Nasal cavity respiratory epithelium epithelial cell of viscerocranial mucosa (primary cell): ENCODE results near the gene TM4SF18. TPM values are rescaled to one million over a fixed set of nuclear protein-coding genes. Genes with fewer than 3 reads are reported as not detected.

Source experiments
- total RNA-seq: library from RNA; depleted of rRNA; stranded (reverse); fragments of >200 nt; gene quantifications from 2 replicates; pipeline ENCODE4 v1.2.3, GENCODE V29; 2014

TM4SF18 gene, protein sequence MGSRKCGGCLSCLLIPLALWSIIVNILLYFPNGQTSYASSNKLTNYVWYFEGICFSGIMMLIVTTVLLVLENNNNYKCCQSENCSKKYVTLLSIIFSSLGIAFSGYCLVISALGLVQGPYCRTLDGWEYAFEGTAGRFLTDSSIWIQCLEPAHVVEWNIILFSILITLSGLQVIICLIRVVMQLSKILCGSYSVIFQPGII
- total RNA-seq, result not detected in 2 replicates

DNA sequence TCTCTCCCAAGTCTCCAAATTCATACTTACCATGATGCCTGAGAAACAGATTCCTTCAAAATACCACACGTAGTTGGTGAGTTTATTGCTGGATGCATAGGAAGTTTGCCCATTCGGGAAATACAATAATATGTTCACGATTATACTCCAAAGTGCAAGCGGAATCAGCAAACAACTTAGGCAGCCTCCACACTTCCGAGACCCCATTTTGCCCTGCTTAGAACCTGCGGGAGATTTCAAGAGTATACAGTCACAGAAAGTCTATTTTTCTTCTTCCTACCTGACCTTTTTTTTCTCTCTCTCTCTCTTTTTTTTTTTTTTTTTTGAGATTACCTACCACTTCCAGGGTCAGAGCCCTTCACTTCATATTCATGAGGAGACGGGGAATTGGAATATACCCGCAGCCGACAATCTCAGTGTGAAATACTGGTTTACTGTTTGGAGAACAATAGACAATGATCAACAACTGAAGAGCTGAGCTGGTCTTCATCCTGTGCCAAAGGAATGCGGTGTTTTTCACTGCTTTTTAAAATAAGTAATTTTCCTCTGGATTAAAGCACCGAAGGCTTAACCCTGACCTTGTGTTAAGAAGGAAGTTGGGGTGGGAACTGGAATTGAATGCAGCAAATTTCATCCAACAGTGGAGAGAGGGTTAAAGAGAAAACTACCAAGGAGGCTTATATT is at the start of gene TM4SF18:
Gene TM4SF18 (minus strand): TSS at position 461 of the 684 bp plus-strand sequence. CDS start 254 bp downstream, at position 207.

DNA sequence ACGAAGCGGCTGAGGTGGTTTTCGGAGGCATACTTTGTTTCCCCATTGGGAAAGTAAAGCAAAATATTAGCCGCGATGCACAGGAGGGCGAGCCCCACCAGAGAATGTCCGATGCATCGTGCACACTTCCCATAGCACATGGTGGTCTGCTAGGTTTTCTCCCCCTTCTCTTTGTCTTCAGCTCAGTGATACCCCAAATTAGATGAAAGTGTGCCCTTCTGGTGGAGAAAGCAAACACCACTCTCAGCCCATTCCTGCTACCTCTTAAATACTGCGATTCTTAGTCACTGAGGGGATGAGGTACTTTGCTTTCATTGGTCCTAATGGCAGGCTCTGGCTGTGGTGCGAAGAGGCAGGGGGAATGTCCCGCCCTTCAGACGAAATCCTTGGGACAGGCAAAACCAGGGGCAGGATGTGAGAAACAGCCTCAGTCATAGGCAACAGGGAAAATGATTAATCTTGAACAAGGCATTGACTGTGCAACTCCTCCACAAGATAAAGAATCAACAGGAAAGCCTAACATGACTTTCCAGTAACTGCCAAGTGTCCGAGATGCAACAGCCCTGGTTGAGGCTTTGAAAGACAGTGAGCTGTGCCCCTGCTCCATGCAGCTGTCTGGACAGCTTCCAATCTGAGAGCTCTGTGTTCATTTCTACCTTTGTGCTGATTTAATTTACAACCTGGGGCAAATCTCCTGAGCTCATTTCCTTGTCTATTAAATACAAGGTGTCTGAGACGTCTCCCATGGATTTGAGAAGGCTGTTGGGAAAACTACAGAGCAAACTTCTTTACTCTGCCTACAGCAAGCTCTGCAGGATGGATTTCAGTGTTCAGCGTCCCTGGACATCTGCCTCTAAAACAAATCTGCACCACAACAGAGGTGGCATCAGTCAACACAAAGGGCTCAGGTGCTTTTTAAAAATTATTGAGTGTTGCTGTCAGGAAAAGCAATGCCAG is 44.2 kb upstream of the TM4SF18 start, which contains the start of gene TM4SF1:
Gene TM4SF1 (minus strand): TSS at position 242 of the 957 bp plus-strand sequence. CDS start 102 bp downstream, at position 140.

Other genes starting within 250 kb of the TM4SF18 start
- 15.4 and 22.1 TPM in 2 replicates for gene HLTF, start 247.1 kb downstream of the TM4SF18 start, total RNA-seq
- gene HPS3, start 204.0 kb downstream of the TM4SF18 start, total RNA-seq, result 6.8 and 20.9 TPM in 2 replicates
- 9.7 TPM in 1 of 2 replicates, not detected in the other for gene CP, start 111.8 kb downstream of the TM4SF18 start, total RNA-seq
- gene TM4SF1, start 44.0 kb upstream of the TM4SF18 start, total RNA-seq, result 33.5 and 121 TPM in 2 replicates
- not detected in 2 replicates for gene TM4SF4, start 141.1 kb upstream of the TM4SF18 start, total RNA-seq